Uterus (tissue), 2 donors: Measurements from ENCODE around the gene GALNT1.

Experiments used
- CTCF ChIP-seq, 4 experiments: fragments of 200-600 bp in 2 of 4; fragments of 450-650 bp in 2 of 4; sonication (generic) in 2 of 4; IDR thresholded peaks; one replicate each; pipeline ENCODE4 v1.5.1; 2016 to 2019; ENCODE audit warnings: antibody characterized with exemption in 4 of 4, mild to moderate bottlenecking in 2 of 4, moderate library complexity in 1 of 4
- POLR2A ChIP-seq, 2 donors: fragments of 450-650 bp; IDR thresholded peaks; one replicate each; pipeline ENCODE4 v1.6.1; 2016; ENCODE audit warnings: antibody characterized with exemption in 2 of 2, mild to moderate bottlenecking in 1 of 2, moderate library complexity in 1 of 2

- TF ChIP-seq CTCF (IDR thresholded peaks at IDR 0.05) (no peak), POLR2A (IDR thresholded peaks at IDR 0.05) (no peak)
Observed at GRCh38 chr18:35707674-35708073, 126.1 kb downstream of the GALNT1 start.
